Stomach (tissue), 9 donors: ENCODE data around the gene LIMS2. TPM values are rescaled to one million over a fixed set of nuclear protein-coding genes. Genes with fewer than 3 reads are reported as not detected.

Experiments used
- DNase-seq, 2 donors: peaks; one replicate each; pipeline versions ENCODE4 v3.0.0 to v3.0.0-alpha.2; 2013 to 2019
- H3K27ac ChIP-seq, 5 donors: fragments of 200-600 bp in 4 of 5; sonication (generic) in 4 of 5; one replicate each; pipeline ENCODE4 v1.5.1; 2013 to 2019; ENCODE audit warnings: mild to moderate bottlenecking in 1 of 5, moderate library complexity in 1 of 5
- H3K27me3 ChIP-seq, 3 donors: fragments of 200-600 bp; sonication (generic); one replicate each; pipeline ENCODE4 v1.5.1; 2017 to 2019; ENCODE audit warnings: mixed run types in 1 of 3
- H3K36me3 ChIP-seq, 4 donors: fragments of 200-600 bp; sonication (generic); 1 replicate in 3 of 4; 2 replicates in 1 of 4; pipeline ENCODE4 v1.5.1; 2016 to 2019
- H3K4me1 ChIP-seq, 4 donors: fragments of 200-600 bp; sonication (generic); one replicate each; pipeline ENCODE4 v1.5.1; 2016 to 2019
- H3K4me3 ChIP-seq, 4 donors: fragments of 200-600 bp; sonication (generic) in 3 of 4; one replicate each; pipeline ENCODE4 v1.5.1; 2016 to 2019; ENCODE audit warnings: mild to moderate bottlenecking in 1 of 4
- H3K9me3 ChIP-seq, 4 donors: fragments of 200-600 bp; sonication (generic); one replicate each; pipeline ENCODE4 v1.5.1; 2016 to 2019
- CTCF ChIP-seq, 7 experiments: fragments of 450-650 bp in 4 of 7; fragments of 200-600 bp in 3 of 7; sonication (generic) in 3 of 7; IDR thresholded peaks; one replicate each; pipeline ENCODE4 v1.5.1; 2016 to 2019; ENCODE audit warnings: antibody characterized with exemption in 7 of 7, control low read depth in 2 of 7, mild to moderate bottlenecking in 1 of 7
- EP300 ChIP-seq: sonication (generic); formaldehyde crosslinking; IDR thresholded peaks from one replicate; pipeline ENCODE4 v1.6.1; 2017; ENCODE audit warnings: antibody characterized with exemption
- POLR2A ChIP-seq, 4 donors: fragments of 450-650 bp; IDR thresholded peaks; one replicate each; pipeline ENCODE4 v1.6.1; 2016; ENCODE audit warnings: antibody characterized with exemption in 4 of 4, control low read depth in 2 of 4, mild to moderate bottlenecking in 1 of 4, moderate library complexity in 1 of 4
- POLR2AphosphoS5 ChIP-seq, 3 donors: sonication (generic); formaldehyde crosslinking; IDR thresholded peaks; one replicate each; pipeline ENCODE4 v1.6.1; 2016; ENCODE audit warnings: antibody characterized with exemption in 3 of 3
- WGBS, 5 donors: extraction: QIAGEN DNeasy Blood & Tissue Kit in 3 of 5; methylation state at CpG; one replicate each; pipeline versions ENCODE4 v1.1.5 to v1.1.7; 2013 to 2018; 5-methylcytosine and 5-hydroxymethylcytosine counted together
- intact Hi-C: fragments of 100-400 bp; cut with DNase I; formaldehyde crosslinking; loops from one replicate; pipeline ENCODE4 v1.15.1; 2023; ENCODE audit warnings: low total_unique reads
- polyA plus RNA-seq, 3 donors: library from polyadenylated mRNA; stranded (reverse); fragments of 200-250 nt; gene quantifications; one replicate each; pipeline ENCODE4 v1.2.3, GENCODE V29; 2013
- total RNA-seq, 5 donors: library from RNA; depleted of rRNA; stranded (reverse); fragments of >200 nt; gene quantifications; one replicate each; pipeline versions ENCODE4 v1.1.0 to v1.2.3, GENCODE V29; 2014 to 2016
- donor health status: healthy with polysubstance abuse.
- donor health status: Bipolar disorder and iron deficiency.
- donor health status: healthy.

LIMS2 gene
- total and polyA plus RNA-seq, 8 donors, result 30.3 to 94.1 (median 59.5) TPM

DNA sequence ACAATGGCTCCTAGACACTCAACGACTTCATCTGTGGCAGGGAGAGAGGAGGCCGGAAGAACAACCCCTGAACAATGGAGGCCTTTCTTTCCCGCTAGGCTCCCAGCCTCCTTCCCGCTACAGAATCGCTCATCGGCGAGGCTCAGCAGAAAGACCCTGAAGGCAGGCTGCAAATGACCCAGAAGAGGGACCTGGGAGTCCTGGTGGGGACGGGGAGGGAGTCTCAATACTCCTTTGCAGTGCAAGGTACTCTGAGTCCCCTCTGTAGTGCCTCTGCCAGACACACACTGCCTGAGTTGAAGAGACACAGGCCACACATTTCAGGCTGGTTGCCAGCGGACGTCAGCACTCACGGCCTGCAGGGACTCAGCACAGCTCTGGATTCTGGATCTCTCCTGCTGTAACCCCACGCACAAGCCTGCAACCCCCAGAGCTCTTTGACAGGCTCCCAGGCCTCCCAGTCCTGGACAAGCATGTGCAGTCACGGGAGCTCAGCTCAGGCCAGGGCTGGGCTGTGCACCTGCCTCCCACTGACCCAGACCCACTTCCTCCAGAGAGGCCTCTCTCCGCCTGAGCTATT lies 23.3 kb downstream of the LIMS2 start:
- TF ChIP-seq POLR2AphosphoS5 (IDR thresholded peaks at IDR 0.05), result peak; percentile 61 to 86 (median 67)
- TF ChIP-seq CTCF (IDR thresholded peaks at IDR 0.05), result no peak
- TF ChIP-seq EP300, result peak; percentile 96
- no peak for TF ChIP-seq POLR2A (IDR thresholded peaks at IDR 0.05)
- peak in 1 of 2 donors; percentile 92 for DNase-seq
- H3K27me3 ChIP-seq, result no peaks in the 10 kb centered on the region
- intact Hi-C loops, result no loop called here
- H3K27ac ChIP-seq, result peak overlapping the region in 4 of 5 donors; percentile 42 to 90 (median 83)
- H3K4me1 ChIP-seq, result peaks cover 16 to 96% (median 61%) of the 10 kb centered on the region in 4 donors
- no peaks in the 10 kb centered on the region for H3K9me3 ChIP-seq
- peaks cover 0 to 20% (median 5%) of the 10 kb centered on the region in 4 donors for H3K36me3 ChIP-seq
- no peak overlapping the region for H3K4me3 ChIP-seq
- WGBS, 5 donors, result 58 to 76% (median 70%) methylated on average over 12 to 14 of the region's 14 CpGs

GRCh38 chr2:127651381-127651809 lies 23.9 kb downstream of the LIMS2 start:
- H3K27ac ChIP-seq, result peak overlapping the region in 4 of 5 donors; percentile 15 to 90 (median 83)
- WGBS, 5 donors, result 83 to 91% (median 90%) methylated on average over 27 to 29 of the region's 29 CpGs
- no peak overlapping the region for H3K4me3 ChIP-seq
- DNase-seq, result no peak
- no peaks in the 10 kb centered on the region for H3K27me3 ChIP-seq
- H3K4me1 ChIP-seq, result peaks cover 16 to 96% (median 59%) of the 10 kb centered on the region in 4 donors
- intact Hi-C loops, result no loop called here
- H3K36me3 ChIP-seq, result peaks cover 0 to 14% (median 4%) of the 10 kb centered on the region in 4 donors
- TF ChIP-seq CTCF (IDR thresholded peaks at IDR 0.05) (no peak), POLR2A (IDR thresholded peaks at IDR 0.05) (no peak), POLR2AphosphoS5 (IDR thresholded peaks at IDR 0.05) (no peak), EP300 (no peak)
- no peaks in the 10 kb centered on the region for H3K9me3 ChIP-seq

- Histone ChIP-seq H3K4me1 (peaks cover 16 to 96% (median 60%) of the 10 kb centered on the region in 4 donors), H3K9me3 (no peaks in the 10 kb centered on the region), H3K4me3 (no peak overlapping the region), H3K27ac (peak overlapping the region in 4 of 5 donors; percentile 15 to 90 (median 83)), H3K27me3 (no peaks in the 10 kb centered on the region), H3K36me3 (peaks cover 0 to 14% (median 4%) of the 10 kb centered on the region in 4 donors)
- no peak for TF ChIP-seq POLR2A (IDR thresholded peaks at IDR 0.05)
- peak in 1 of 3 donors; percentile 0 for TF ChIP-seq POLR2AphosphoS5 (IDR thresholded peaks at IDR 0.05)
- TF ChIP-seq EP300, result peak; percentile 83
- TF ChIP-seq CTCF (IDR thresholded peaks at IDR 0.05), result no peak
- WGBS, 5 donors, result 83 to 89% (median 88%) methylated on average over 23 to 28 of the region's 28 CpGs
- intact Hi-C loops, result no loop called here
- DNase-seq, result no peak
Measured at GRCh38 chr2:127650785-127651380, 24.4 kb downstream of the LIMS2 start.

- Histone ChIP-seq H3K4me1 (peaks cover 16 to 95% (median 60%) of the 10 kb centered on the region in 4 donors), H3K9me3 (no peaks in the 10 kb centered on the region), H3K27ac (peak overlapping the region in 4 of 5 donors; percentile 15 to 90 (median 83)), H3K27me3 (peaks cover 0 to 3% (median 0%) of the 10 kb centered on the region in 3 donors), H3K36me3 (peaks cover 0 to 14% (median 4%) of the 10 kb centered on the region in 4 donors), H3K4me3 (peak overlapping the region in 1 of 4 donors; percentile 18)
- DNase-seq, result peak in 1 of 2 donors; percentile 53
- TF ChIP-seq POLR2AphosphoS5 (IDR thresholded peaks at IDR 0.05) (peak in 2 of 3 donors; percentile 15 to 65), POLR2A (IDR thresholded peaks at IDR 0.05) (no peak), EP300 (no peak), CTCF (IDR thresholded peaks at IDR 0.05) (no peak)
- 46 to 59% (median 53%) methylated on average over 9 to 17 of the region's 17 CpGs for WGBS, 5 donors
- intact Hi-C loops, result no loop called here
Measured at GRCh38 chr2:127650041-127650784, 25.1 kb downstream of the LIMS2 start.
